EL (cell line): ENCODE data around the gene MMAA.
"Not testable (repeated sequence)": the region's sequence is repeated elsewhere in the genome, so short reads cannot be mapped to it uniquely, and the experiment has no call there.

ENCODE experiments used
- DNase-seq: peaks from one replicate; pipeline ENCODE4 v3.0.0-alpha.2; 2016

MMAA gene

GRCh38 chr4:145635630-145636029 is 16.4 kb downstream of the MMAA start:
- no peak for DNase-seq

- no peak for DNase-seq
Observed at GRCh38 chr4:145639186-145639698, 20.1 kb downstream of the MMAA start.

- peak; percentile 49 for DNase-seq
Observed at GRCh38 chr4:145640236-145640635, 21.1 kb downstream of the MMAA start.

GRCh38 chr4:145643295-145643694 is 24.1 kb downstream of the MMAA start:
- DNase-seq: no peak

GRCh38 chr4:145644699-145645098 is 25.5 kb downstream of the MMAA start:
- DNase-seq: no peak

- DNase-seq: no peak
Observed at GRCh38 chr4:145656156-145656555, 37.0 kb downstream of the MMAA start.

- no peak for DNase-seq
Observed at GRCh38 chr4:145660064-145660463, 40.9 kb downstream of the MMAA start.

GRCh38 chr4:145663194-145663593 is 44.0 kb downstream of the MMAA start:
- DNase-seq: no peak

- DNase-seq: no peak
Observed at GRCh38 chr4:145665773-145666172, 46.6 kb downstream of the MMAA start.

- no peak for DNase-seq
Observed at GRCh38 chr4:145670422-145670821, 51.2 kb downstream of the MMAA start.

- peak; percentile 76 for DNase-seq
Observed at GRCh38 chr4:145679520-145679919, 60.3 kb downstream of the MMAA start.

- peak; percentile 41 for DNase-seq
Observed at GRCh38 chr4:145679991-145680455, 60.8 kb downstream of the MMAA start, which contains the start of gene C4orf51. TSS of gene C4orf51 (plus strand) at chr4:145680146. CDS start at chr4:145680204, 58 bp downstream.

- no peak for DNase-seq
Observed at GRCh38 chr4:145680902-145681301, 61.7 kb downstream of the MMAA start.

- DNase-seq: no peak
Observed at GRCh38 chr4:145681518-145681917, 62.3 kb downstream of the MMAA start.

- DNase-seq: peak; percentile 4
Observed at GRCh38 chr4:145681956-145682355, 62.8 kb downstream of the MMAA start.

GRCh38 chr4:145686991-145687390 is 67.8 kb downstream of the MMAA start:
- DNase-seq: no peak

GRCh38 chr4:145690610-145691009 is 71.4 kb downstream of the MMAA start:
- no peak for DNase-seq

GRCh38 chr4:145691416-145691815 is 72.2 kb downstream of the MMAA start:
- DNase-seq: not testable (repeated sequence)

- DNase-seq: no peak
Observed at GRCh38 chr4:145694929-145695328, 75.7 kb downstream of the MMAA start.

GRCh38 chr4:145697332-145697731 is 78.1 kb downstream of the MMAA start:
- no peak for DNase-seq

- DNase-seq: no peak
Observed at GRCh38 chr4:145698507-145698906, 79.3 kb downstream of the MMAA start.

GRCh38 chr4:145703850-145704497 is 84.8 kb downstream of the MMAA start:
- no peak for DNase-seq

- no peak for DNase-seq
Observed at GRCh38 chr4:145709336-145709735, 90.2 kb downstream of the MMAA start.
